ENCODE results near the gene TEP1. TPM values are rescaled to one million over a fixed set of nuclear protein-coding genes. Genes with fewer than 3 reads are reported as not detected.
"Not testable (repeated sequence)": the region's sequence is repeated elsewhere in the genome, so short reads cannot be mapped to it uniquely, and the experiment has no call there.

Gene TEP1
- polyA plus RNA-seq, 1 donor from 2014 or later, result 5.2 TPM

DNA sequence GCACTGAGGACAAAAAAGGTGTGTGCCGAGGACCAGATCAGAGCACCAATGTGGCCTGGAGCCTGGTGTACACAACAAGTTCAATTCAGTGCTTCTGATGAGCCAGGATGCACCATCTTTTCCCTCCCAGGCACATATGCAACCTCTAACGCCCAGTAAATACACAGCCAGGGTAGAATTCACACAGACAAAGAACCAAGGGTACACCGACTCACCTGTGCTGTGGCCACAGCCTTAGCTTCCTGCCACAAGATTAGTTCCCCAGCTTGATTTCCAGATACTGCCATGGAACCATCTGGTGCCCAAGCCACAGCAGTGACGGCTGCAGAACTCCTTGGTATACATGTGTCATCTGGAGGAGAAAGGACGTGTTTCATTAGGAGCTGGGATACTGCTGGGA is 40.5 kb downstream of the TEP1 start:
- H4K20me1 ChIP-seq (ENCODE audit: insufficient read depth), result no peaks in the 10 kb centered on the region
- no peaks in the 10 kb centered on the region for H3K27me3 ChIP-seq (ENCODE audit: insufficient read depth, low read depth, low read length)
- H3K9me3 ChIP-seq (ENCODE audit: low read length), result no peaks in the 10 kb centered on the region
- H3K36me3 ChIP-seq (ENCODE audit: insufficient read depth, low read length), result no peaks in the 10 kb centered on the region
- TF ChIP-seq TAF1 (IDR thresholded peaks at IDR 0.05; ENCODE audit: low read depth) (no peak), EZH2 (IDR thresholded peaks at IDR 0.05; ENCODE audit: borderline replicate concordance, insufficient read depth, low read length, poor library complexity, severe bottlenecking) (no peak), MXI1 (conservative IDR thresholded peaks at IDR 0.05; ENCODE audit: poor library complexity, severe bottlenecking) (no peak), POLR2AphosphoS5 (IDR thresholded peaks at IDR 0.05) (no peak), SMC3 (conservative IDR thresholded peaks at IDR 0.05; ENCODE audit: poor library complexity) (no peak), RAD21 (conservative IDR thresholded peaks at IDR 0.05) (no peak), EP300 (conservative IDR thresholded peaks at IDR 0.05; ENCODE audit: poor library complexity, severe bottlenecking) (no peak)
- TF ChIP-seq, protein P1, sequence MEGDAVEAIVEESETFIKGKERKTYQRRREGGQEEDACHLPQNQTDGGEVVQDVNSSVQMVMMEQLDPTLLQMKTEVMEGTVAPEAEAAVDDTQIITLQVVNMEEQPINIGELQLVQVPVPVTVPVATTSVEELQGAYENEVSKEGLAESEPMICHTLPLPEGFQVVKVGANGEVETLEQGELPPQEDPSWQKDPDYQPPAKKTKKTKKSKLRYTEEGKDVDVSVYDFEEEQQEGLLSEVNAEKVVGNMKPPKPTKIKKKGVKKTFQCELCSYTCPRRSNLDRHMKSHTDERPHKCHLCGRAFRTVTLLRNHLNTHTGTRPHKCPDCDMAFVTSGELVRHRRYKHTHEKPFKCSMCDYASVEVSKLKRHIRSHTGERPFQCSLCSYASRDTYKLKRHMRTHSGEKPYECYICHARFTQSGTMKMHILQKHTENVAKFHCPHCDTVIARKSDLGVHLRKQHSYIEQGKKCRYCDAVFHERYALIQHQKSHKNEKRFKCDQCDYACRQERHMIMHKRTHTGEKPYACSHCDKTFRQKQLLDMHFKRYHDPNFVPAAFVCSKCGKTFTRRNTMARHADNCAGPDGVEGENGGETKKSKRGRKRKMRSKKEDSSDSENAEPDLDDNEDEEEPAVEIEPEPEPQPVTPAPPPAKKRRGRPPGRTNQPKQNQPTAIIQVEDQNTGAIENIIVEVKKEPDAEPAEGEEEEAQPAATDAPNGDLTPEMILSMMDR (IDR thresholded peaks at IDR 0.05; ENCODE audit: poor library complexity, severe bottlenecking), result no peak
- TF ChIP-seq, protein P2, sequence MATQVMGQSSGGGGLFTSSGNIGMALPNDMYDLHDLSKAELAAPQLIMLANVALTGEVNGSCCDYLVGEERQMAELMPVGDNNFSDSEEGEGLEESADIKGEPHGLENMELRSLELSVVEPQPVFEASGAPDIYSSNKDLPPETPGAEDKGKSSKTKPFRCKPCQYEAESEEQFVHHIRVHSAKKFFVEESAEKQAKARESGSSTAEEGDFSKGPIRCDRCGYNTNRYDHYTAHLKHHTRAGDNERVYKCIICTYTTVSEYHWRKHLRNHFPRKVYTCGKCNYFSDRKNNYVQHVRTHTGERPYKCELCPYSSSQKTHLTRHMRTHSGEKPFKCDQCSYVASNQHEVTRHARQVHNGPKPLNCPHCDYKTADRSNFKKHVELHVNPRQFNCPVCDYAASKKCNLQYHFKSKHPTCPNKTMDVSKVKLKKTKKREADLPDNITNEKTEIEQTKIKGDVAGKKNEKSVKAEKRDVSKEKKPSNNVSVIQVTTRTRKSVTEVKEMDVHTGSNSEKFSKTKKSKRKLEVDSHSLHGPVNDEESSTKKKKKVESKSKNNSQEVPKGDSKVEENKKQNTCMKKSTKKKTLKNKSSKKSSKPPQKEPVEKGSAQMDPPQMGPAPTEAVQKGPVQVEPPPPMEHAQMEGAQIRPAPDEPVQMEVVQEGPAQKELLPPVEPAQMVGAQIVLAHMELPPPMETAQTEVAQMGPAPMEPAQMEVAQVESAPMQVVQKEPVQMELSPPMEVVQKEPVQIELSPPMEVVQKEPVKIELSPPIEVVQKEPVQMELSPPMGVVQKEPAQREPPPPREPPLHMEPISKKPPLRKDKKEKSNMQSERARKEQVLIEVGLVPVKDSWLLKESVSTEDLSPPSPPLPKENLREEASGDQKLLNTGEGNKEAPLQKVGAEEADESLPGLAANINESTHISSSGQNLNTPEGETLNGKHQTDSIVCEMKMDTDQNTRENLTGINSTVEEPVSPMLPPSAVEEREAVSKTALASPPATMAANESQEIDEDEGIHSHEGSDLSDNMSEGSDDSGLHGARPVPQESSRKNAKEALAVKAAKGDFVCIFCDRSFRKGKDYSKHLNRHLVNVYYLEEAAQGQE (IDR thresholded peaks at IDR 0.05; ENCODE audit: borderline replicate concordance), result no peak
- no peak overlapping the region for H3K4me2 ChIP-seq (ENCODE audit: low read length)
- H3K9me2 ChIP-seq (ENCODE audit: insufficient read depth, low read length), result no peaks in the 10 kb centered on the region
- H3F3A ChIP-seq (ENCODE audit: insufficient read depth, low read length, poor library complexity, severe bottlenecking), result no peaks in the 10 kb centered on the region
- H2AFZ ChIP-seq (ENCODE audit: low read depth, low read length), result no peak overlapping the region
- H3K79me2 ChIP-seq (replicated peaks; ENCODE audit: insufficient read depth, low read length), result no peaks in the 10 kb centered on the region
- H3K9ac ChIP-seq (ENCODE audit: low read length), result no peak overlapping the region
- no peak overlapping the region for H3K4me3 ChIP-seq (ENCODE audit: low read length)
- H3K27ac ChIP-seq (ENCODE audit: low read length), result no peak overlapping the region

DNA sequence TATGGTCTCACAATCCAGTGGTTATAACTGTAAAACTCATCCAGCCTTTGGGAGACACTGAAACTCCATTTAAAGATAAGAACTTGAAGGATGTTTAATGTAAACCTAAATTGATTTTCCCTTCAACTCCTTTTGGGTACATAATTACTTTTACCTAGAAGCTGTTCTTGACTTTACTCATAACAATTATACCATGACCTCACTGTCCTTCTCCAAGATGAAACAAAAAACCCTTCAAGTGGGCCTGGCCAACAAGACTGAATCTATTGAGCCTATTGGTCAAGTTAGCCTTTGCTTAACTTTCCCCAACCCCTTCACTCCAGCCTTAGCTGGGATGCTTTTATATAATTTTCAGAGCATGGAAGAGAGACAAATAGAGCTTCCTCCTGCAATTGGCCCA is 47.4 kb downstream of the TEP1 start:
- no peaks in the 10 kb centered on the region for H3K36me3 ChIP-seq (ENCODE audit: insufficient read depth, low read length)
- TF ChIP-seq, protein P1 (IDR thresholded peaks at IDR 0.05; ENCODE audit: poor library complexity, severe bottlenecking), result no peak
- TF ChIP-seq MXI1 (conservative IDR thresholded peaks at IDR 0.05; ENCODE audit: poor library complexity, severe bottlenecking), result no peak
- no peak for TF ChIP-seq POLR2AphosphoS5 (IDR thresholded peaks at IDR 0.05)
- TF ChIP-seq EZH2 (IDR thresholded peaks at IDR 0.05; ENCODE audit: borderline replicate concordance, insufficient read depth, low read length, poor library complexity, severe bottlenecking), result no peak
- no peak for TF ChIP-seq EP300 (conservative IDR thresholded peaks at IDR 0.05; ENCODE audit: poor library complexity, severe bottlenecking)
- no peaks in the 10 kb centered on the region for H4K20me1 ChIP-seq (ENCODE audit: insufficient read depth)
- no peaks in the 10 kb centered on the region for H3K27me3 ChIP-seq (ENCODE audit: insufficient read depth, low read depth, low read length)
- no peaks in the 10 kb centered on the region for H3F3A ChIP-seq (ENCODE audit: insufficient read depth, low read length, poor library complexity, severe bottlenecking)
- no peaks in the 10 kb centered on the region for H3K79me2 ChIP-seq (replicated peaks; ENCODE audit: insufficient read depth, low read length)
- H3K9ac ChIP-seq (ENCODE audit: low read length), result no peak overlapping the region
- H3K4me3 ChIP-seq (ENCODE audit: low read length), result no peak overlapping the region
- no peak overlapping the region for H3K4me2 ChIP-seq (ENCODE audit: low read length)
- no peak overlapping the region for H3K27ac ChIP-seq (ENCODE audit: low read length)
- no peak overlapping the region for H2AFZ ChIP-seq (ENCODE audit: low read depth, low read length)
- H3K9me2 ChIP-seq (ENCODE audit: insufficient read depth, low read length), result no peaks in the 10 kb centered on the region
- H3K9me3 ChIP-seq (ENCODE audit: low read length), result no peaks in the 10 kb centered on the region

DNA sequence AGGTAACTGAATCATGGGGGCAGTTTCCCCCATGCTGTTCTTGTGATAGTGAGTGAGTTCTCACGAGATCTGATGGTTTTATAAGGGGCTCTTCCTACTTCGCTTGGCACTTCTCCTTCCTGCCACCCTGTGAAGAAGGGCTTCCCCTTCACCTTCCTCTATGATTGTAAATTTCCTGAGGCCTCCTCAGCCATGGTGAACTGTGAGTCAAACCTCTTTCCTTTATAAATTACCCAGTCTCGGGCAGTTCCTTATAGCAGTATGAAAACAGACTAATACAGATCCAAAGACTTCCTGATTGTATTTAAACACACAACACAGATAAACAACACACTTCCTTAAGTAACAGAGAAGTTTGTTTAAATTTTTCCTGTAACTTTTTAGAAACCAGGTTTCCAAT is 54.8 kb downstream of the TEP1 start:
- H3K9me3 ChIP-seq (ENCODE audit: low read length); H3K9me2 ChIP-seq (ENCODE audit: insufficient read depth, low read length); H3K36me3 ChIP-seq (ENCODE audit: insufficient read depth, low read length); H3K27me3 ChIP-seq (ENCODE audit: insufficient read depth, low read depth, low read length); H3K4me2 ChIP-seq (ENCODE audit: low read length); H3K4me3 ChIP-seq (ENCODE audit: low read length); H3F3A ChIP-seq (ENCODE audit: insufficient read depth, low read length, poor library complexity, severe bottlenecking); H3K9ac ChIP-seq (ENCODE audit: low read length); H4K20me1 ChIP-seq (ENCODE audit: insufficient read depth); H2AFZ ChIP-seq (ENCODE audit: low read depth, low read length); H3K27ac ChIP-seq (ENCODE audit: low read length); H3K79me2 ChIP-seq (replicated peaks; ENCODE audit: insufficient read depth, low read length): not testable (repeated sequence)

All from neural cell (in vitro differentiated cells).